HG03565 (cell line): ENCODE data around the gene MRPL55.

Experiments used
- ATAC-seq: cut with Tn5 transposase; IDR thresholded peaks from one replicate; pipeline ENCODE4 v1.9.1; 2021; ENCODE audit warnings: mild to moderate bottlenecking, moderate library complexity; ENCODE audit not compliant: unreplicated experiment

The MRPL55 gene

DNA sequence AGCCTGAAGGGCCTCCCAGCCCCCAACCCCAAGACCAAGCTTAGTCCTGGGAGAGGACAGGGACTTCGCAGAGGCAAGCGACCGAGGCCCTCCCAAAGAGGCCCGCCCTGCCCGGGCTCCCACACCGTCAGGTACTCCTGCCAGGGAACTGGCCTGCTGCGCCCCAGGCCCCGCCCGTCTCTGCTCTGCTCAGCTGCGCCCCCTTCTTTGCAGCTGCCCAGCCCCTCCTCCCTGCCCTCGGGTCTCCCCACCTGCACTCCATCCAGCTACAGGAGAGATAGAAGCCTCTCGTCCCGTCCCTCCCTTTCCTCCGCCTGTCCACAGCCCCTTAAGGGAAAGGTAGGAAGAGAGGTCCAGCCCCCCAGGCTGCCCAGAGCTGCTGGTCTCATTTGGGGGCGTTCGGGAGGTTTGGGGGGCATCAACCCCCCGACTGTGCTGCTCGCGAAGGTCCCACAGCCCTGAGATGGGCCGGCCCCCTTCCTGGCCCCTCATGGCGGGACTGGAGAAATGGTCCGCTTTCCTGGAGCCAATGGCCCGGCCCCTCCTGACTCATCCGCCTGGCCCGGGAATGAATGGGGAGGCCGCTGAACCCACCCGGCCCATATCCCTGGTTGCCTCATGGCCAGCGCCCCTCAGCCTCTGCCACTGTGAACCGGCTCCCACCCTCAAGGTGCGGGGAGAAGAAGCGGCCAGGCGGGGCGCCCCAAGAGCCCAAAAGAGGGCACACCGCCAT, 48.5 kb downstream of the MRPL55 start:
- no peak for ATAC-seq

DNA sequence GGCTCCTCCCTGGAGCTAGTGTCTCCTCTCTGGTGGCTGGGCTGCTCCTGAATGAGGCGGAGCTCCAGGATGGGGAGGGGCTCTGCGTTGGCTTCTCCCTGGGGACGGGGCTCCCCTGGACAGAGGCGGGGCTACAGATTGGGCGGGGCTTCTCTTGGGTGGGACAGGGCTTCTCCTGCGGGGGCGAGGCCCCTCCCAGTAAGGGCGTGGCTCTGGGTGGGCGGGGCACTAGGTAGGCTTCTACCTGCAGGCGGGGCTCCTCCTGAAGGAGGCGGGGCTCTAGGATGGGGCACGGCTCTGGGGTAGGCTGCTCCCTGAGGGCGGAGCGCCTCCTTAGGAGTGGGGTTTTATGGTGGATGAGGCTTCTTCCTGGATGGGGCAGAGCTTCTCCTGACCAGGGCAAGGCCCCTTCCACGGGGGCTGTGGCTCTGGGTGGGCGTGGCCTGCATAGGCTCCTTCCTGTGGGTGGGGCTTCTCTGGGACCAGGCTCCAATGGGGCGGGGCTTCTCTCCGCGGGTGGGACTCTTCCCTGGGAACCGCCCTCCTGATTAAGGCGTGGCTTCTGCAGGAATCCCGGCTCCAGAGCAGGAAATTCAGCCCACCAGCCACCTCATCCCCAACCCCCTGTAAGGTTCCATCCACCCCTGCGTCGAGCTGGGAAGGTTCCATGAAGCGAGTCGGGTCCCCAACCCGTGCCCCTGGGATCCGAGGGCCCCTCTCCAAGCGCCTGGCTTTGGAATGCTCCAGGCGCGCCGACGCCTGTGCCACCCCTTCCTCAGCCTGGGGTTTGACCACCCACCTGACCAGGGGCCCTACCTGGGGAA, 49.3 kb downstream of the MRPL55 start:
- no peak for ATAC-seq

DNA sequence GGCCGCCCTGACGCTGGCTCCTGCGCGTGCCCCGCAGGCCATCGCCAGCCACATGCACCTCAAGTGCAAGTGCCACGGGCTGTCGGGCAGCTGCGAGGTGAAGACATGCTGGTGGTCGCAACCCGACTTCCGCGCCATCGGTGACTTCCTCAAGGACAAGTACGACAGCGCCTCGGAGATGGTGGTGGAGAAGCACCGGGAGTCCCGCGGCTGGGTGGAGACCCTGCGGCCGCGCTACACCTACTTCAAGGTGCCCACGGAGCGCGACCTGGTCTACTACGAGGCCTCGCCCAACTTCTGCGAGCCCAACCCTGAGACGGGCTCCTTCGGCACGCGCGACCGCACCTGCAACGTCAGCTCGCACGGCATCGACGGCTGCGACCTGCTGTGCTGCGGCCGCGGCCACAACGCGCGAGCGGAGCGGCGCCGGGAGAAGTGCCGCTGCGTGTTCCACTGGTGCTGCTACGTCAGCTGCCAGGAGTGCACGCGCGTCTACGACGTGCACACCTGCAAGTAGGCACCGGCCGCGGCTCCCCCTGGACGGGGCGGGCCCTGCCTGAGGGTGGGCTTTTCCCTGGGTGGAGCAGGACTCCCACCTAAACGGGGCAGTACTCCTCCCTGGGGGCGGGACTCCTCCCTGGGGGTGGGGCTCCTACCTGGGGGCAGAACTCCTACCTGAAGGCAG, 50.0 kb downstream of the MRPL55 start:
- ATAC-seq = no peak

DNA sequence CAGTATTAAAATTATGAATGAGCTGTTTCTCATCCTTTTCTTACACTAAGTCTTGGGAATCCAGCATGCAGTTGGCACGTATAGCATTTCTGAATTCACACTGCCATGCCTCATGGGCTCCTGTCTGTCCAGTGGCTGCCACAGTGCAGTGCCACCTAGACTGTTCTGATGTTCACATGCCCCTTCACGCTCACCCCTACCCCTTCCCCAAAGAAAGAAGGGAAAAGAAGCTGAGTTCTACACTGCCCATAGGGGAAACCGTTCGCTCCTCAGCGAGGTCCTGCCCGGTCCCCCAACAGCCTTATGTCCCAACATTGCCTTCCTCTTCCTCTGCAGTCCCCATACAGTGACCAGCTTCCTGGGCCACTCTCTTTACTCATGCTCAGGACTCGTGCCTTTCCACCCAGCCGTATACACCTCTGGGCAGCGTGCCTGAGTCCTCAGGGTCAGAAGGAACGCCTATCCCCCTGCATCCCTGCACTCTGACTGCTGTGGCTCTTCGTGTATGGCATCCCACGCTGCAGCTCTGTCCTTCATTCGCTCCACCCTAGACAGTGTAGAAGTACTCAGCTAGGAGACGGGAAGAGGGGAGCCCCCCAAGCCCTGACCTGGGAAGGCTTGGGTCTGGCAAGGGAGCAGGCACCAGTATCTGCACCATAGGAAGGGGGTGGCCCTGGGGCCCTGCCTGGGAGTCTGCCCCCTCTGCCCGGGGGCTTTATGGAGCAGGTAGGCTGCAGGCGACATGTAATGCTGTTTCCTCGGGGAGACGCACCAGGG, 50.7 kb downstream of the MRPL55 start:
- no peak for ATAC-seq
